GM12878 (cell line): ENCODE results near the gene SNRNP200. TPM values are rescaled to one million over a fixed set of nuclear protein-coding genes. Genes with fewer than 3 reads are reported as not detected.

Experiments used
- CBFB ChIP-seq: IDR thresholded peaks from 2 replicates; pipeline ENCODE4 v1.6.1; 2016; ENCODE audit warnings: antibody characterized with exemption, low read depth
- EZH2 ChIP-seq: IDR thresholded peaks from 2 replicates; pipeline ENCODE4 v1.6.1; 2012; ENCODE audit warnings: low read depth, mild to moderate bottlenecking, control low read depth, inconsistent platforms, low read length, borderline replicate concordance; ENCODE audit not compliant: control insufficient read depth
- HDGF ChIP-seq: fragments of 450-650 bp; IDR thresholded peaks from 2 replicates; pipeline ENCODE4 v1.6.1; 2016; ENCODE audit warnings: antibody characterized with exemption
- RB1 ChIP-seq: fragments of 450-650 bp; formaldehyde crosslinking; IDR thresholded peaks from 2 replicates; pipeline ENCODE4 v1.6.1; 2017; ENCODE audit warnings: mild to moderate bottlenecking, borderline replicate concordance
- RBBP5 ChIP-seq: fragments of 200-600 bp; sonication (generic); conservative IDR thresholded peaks from 2 replicates; pipeline ENCODE4 v1.6.1; 2016
- SIX5 ChIP-seq: IDR thresholded peaks from 2 replicates; pipeline ENCODE4 v1.6.1; 2011; ENCODE audit warnings: mild to moderate bottlenecking, low read depth, low read length, moderate library complexity; ENCODE audit not compliant: severe bottlenecking
- ZNF274 ChIP-seq: IDR thresholded peaks from one replicate; pipeline ENCODE4 v1.8.0; 2011; ENCODE audit not compliant: insufficient read length, insufficient read depth
- polyA plus RNA-seq, 11 experiments: library from polyadenylated mRNA; depleted of rRNA in 4 of 11; unstranded in 6 of 11; stranded (reverse) in 5 of 11; fragments of >200 nt; fragmentation: Nextera tagmentation in 4 of 11; fragmentation: Illumina TruSeq in 1 of 11; extraction: Ambion mirVana in 4 of 11; extraction: Trizol in 1 of 11; gene quantifications; 1 replicate in 1 of 11; 2 replicates in 10 of 11; pipeline versions ENCODE4 v1.2.1 to v1.2.3, GENCODE V29; 2011 to 2016; ENCODE audit warnings: inconsistent platforms in 2 of 11, missing spikeins in 2 of 11, low read depth in 1 of 11
- total RNA-seq, 4 experiments: library from RNA; depleted of rRNA in 3 of 4; stranded (reverse); fragments of >200 nt in 3 of 4; fragmentation: Illumina TruSeq in 1 of 4; extraction: Trizol in 1 of 4; gene quantifications; 2 replicates each; pipeline versions ENCODE4 v1.2.1 to v1.2.3, GENCODE V29; 2013 to 2021
- TF ChIP-seq, protein P1 (sequence below): fragments of 450-650 bp; IDR thresholded peaks from 2 replicates; pipeline ENCODE4 v1.6.1; 2017; ENCODE audit warnings: antibody characterized with exemption, mild to moderate bottlenecking, moderate library complexity
- TF ChIP-seq, protein P2 (sequence below): fragments of 450-650 bp; IDR thresholded peaks from 2 replicates; pipeline ENCODE4 v1.6.1; 2016; ENCODE audit warnings: mild to moderate bottlenecking, moderate library complexity, borderline replicate concordance
- TF ChIP-seq, protein P3 (sequence below): fragments of 450-650 bp; formaldehyde crosslinking; IDR thresholded peaks from 2 replicates; pipeline ENCODE4 v1.4.0; 2020; ENCODE audit warnings: mild to moderate bottlenecking, moderate library complexity

The SNRNP200 gene
- total and polyA plus RNA-seq, 10 of the 15 experiments (the other 5 are each of a cell fraction or from before 2014, with no cell fraction given): 59.2 to 176 (median 106) TPM

DNA sequence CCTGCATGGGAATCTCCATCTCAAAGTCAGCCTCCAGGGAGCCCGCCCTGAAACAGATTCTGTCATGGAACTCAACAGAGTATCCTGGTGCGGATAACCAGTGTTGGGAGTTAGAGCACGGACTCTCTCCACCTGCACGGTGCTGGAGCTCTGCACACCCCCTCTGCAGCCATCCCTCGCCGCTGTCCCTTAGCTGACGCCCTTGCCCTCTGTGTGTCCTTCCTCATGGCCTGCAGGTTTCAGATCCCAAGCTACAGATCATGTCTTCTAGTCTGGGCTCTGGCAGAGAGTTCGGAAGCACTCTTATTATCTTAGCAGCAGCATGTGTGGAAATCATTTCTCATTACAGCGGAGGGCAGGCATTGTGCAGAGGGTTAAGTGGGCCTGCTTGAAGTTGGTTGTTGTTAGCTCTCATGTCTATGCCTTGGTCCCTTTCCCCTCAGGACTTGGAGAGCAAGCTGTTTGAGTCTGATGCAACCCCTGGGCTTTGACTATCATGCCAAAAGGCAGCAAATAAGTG is 65.5 kb downstream of the SNRNP200 start (continued):
- TF ChIP-seq RB1 (no peak), CBFB (no peak), RBBP5 (no peak), HDGF (no peak), SIX5 (no peak), EZH2 (no peak), ZNF274 (no peak)
- TF ChIP-seq, protein P1, sequence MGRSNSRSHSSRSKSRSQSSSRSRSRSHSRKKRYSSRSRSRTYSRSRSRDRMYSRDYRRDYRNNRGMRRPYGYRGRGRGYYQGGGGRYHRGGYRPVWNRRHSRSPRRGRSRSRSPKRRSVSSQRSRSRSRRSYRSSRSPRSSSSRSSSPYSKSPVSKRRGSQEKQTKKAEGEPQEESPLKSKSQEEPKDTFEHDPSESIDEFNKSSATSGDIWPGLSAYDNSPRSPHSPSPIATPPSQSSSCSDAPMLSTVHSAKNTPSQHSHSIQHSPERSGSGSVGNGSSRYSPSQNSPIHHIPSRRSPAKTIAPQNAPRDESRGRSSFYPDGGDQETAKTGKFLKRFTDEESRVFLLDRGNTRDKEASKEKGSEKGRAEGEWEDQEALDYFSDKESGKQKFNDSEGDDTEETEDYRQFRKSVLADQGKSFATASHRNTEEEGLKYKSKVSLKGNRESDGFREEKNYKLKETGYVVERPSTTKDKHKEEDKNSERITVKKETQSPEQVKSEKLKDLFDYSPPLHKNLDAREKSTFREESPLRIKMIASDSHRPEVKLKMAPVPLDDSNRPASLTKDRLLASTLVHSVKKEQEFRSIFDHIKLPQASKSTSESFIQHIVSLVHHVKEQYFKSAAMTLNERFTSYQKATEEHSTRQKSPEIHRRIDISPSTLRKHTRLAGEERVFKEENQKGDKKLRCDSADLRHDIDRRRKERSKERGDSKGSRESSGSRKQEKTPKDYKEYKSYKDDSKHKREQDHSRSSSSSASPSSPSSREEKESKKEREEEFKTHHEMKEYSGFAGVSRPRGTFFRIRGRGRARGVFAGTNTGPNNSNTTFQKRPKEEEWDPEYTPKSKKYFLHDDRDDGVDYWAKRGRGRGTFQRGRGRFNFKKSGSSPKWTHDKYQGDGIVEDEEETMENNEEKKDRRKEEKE: no peak
- TF ChIP-seq, protein P2, sequence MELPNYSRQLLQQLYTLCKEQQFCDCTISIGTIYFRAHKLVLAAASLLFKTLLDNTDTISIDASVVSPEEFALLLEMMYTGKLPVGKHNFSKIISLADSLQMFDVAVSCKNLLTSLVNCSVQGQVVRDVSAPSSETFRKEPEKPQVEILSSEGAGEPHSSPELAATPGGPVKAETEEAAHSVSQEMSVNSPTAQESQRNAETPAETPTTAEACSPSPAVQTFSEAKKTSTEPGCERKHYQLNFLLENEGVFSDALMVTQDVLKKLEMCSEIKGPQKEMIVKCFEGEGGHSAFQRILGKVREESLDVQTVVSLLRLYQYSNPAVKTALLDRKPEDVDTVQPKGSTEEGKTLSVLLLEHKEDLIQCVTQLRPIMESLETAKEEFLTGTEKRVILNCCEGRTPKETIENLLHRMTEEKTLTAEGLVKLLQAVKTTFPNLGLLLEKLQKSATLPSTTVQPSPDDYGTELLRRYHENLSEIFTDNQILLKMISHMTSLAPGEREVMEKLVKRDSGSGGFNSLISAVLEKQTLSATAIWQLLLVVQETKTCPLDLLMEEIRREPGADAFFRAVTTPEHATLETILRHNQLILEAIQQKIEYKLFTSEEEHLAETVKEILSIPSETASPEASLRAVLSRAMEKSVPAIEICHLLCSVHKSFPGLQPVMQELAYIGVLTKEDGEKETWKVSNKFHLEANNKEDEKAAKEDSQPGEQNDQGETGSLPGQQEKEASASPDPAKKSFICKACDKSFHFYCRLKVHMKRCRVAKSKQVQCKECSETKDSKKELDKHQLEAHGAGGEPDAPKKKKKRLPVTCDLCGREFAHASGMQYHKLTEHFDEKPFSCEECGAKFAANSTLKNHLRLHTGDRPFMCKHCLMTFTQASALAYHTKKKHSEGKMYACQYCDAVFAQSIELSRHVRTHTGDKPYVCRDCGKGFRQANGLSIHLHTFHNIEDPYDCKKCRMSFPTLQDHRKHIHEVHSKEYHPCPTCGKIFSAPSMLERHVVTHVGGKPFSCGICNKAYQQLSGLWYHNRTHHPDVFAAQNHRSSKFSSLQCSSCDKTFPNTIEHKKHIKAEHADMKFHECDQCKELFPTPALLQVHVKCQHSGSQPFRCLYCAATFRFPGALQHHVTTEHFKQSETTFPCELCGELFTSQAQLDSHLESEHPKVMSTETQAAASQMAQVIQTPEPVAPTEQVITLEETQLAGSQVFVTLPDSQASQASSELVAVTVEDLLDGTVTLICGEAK: no peak
- TF ChIP-seq, protein P3, sequence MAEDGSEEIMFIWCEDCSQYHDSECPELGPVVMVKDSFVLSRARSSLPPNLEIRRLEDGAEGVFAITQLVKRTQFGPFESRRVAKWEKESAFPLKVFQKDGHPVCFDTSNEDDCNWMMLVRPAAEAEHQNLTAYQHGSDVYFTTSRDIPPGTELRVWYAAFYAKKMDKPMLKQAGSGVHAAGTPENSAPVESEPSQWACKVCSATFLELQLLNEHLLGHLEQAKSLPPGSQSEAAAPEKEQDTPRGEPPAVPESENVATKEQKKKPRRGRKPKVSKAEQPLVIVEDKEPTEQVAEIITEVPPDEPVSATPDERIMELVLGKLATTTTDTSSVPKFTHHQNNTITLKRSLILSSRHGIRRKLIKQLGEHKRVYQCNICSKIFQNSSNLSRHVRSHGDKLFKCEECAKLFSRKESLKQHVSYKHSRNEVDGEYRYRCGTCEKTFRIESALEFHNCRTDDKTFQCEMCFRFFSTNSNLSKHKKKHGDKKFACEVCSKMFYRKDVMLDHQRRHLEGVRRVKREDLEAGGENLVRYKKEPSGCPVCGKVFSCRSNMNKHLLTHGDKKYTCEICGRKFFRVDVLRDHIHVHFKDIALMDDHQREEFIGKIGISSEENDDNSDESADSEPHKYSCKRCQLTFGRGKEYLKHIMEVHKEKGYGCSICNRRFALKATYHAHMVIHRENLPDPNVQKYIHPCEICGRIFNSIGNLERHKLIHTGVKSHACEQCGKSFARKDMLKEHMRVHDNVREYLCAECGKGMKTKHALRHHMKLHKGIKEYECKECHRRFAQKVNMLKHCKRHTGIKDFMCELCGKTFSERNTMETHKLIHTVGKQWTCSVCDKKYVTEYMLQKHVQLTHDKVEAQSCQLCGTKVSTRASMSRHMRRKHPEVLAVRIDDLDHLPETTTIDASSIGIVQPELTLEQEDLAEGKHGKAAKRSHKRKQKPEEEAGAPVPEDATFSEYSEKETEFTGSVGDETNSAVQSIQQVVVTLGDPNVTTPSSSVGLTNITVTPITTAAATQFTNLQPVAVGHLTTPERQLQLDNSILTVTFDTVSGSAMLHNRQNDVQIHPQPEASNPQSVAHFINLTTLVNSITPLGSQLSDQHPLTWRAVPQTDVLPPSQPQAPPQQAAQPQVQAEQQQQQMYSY (CRISPR knock-in tag): no peak
